Spleen (tissue), 7 donors: ENCODE results near the gene AIG1.

Experiments used
- POLR2A ChIP-seq, 3 donors: fragments of 450-650 bp; IDR thresholded peaks; one replicate each; pipeline ENCODE4 v1.5.1; 2017; ENCODE audit warnings: antibody characterized with exemption in 3 of 3, mild to moderate bottlenecking in 1 of 3
- POLR2AphosphoS5 ChIP-seq, 3 donors: sonication (generic); formaldehyde crosslinking; IDR thresholded peaks; one replicate each; pipeline ENCODE4 v1.5.1; 2017; ENCODE audit warnings: antibody characterized with exemption in 3 of 3
- TF ChIP-seq, protein P1 (sequence below), 11 experiments: fragments of 200-600 bp in 7 of 11; fragments of 450-650 bp in 4 of 11; sonication (generic) in 4 of 11; IDR thresholded peaks in 8 of 11; conservative IDR thresholded peaks in 3 of 11; 1 replicate in 7 of 11; 2 replicates in 4 of 11; pipeline versions ENCODE4 v1.4.0 to v1.8.0; 2016 to 2021; ENCODE audit warnings: antibody characterized with exemption in 11 of 11, inconsistent platforms in 4 of 11, mild to moderate bottlenecking in 1 of 11
- donor health status: DM: no; HTN: no; CAD: no; lungs with moderate emphysema.
- donor health status: DM: no; HTN: no; CAD: no.
- donor health status: DM: no; HTN: no; CAD: no.

- TF ChIP-seq, protein P1, sequence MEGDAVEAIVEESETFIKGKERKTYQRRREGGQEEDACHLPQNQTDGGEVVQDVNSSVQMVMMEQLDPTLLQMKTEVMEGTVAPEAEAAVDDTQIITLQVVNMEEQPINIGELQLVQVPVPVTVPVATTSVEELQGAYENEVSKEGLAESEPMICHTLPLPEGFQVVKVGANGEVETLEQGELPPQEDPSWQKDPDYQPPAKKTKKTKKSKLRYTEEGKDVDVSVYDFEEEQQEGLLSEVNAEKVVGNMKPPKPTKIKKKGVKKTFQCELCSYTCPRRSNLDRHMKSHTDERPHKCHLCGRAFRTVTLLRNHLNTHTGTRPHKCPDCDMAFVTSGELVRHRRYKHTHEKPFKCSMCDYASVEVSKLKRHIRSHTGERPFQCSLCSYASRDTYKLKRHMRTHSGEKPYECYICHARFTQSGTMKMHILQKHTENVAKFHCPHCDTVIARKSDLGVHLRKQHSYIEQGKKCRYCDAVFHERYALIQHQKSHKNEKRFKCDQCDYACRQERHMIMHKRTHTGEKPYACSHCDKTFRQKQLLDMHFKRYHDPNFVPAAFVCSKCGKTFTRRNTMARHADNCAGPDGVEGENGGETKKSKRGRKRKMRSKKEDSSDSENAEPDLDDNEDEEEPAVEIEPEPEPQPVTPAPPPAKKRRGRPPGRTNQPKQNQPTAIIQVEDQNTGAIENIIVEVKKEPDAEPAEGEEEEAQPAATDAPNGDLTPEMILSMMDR (IDR thresholded peaks at IDR 0.05 in 8 of 11, conservative IDR thresholded peaks at IDR 0.05 in 3 of 11): no peak
- TF ChIP-seq POLR2AphosphoS5 (IDR thresholded peaks at IDR 0.05) (no peak), POLR2A (IDR thresholded peaks at IDR 0.05) (no peak)
Observed at GRCh38 chr6:143163621-143164020, 102.9 kb downstream of the AIG1 start.
